GM21528 (cell line): ENCODE measurements around the gene RBPMS2.

Experiments used
- ATAC-seq: cut with Tn5 transposase; IDR thresholded peaks from one replicate; pipeline ENCODE4 v1.9.1; 2021; ENCODE audit warnings: mild to moderate bottlenecking, moderate library complexity; ENCODE audit not compliant: unreplicated experiment, low FRiP score

Gene RBPMS2

DNA sequence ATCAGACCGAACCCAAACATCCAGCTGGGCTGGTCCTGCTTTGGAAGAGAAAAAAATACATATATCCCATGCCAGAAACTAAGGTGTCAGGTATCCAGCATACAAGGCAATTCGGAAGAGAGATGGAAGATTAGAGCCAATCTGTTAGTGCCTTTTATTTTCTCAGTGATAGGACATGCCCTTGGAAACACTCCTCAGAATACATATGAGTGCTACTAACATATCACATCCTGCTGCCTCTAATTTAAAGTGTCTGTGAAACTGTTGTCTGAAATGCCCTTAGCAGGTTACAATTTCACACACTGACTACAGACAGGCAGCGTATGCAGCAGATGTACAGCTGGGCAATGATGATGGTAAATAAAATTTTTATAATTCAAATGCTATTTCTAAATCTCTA lies 78.9 kb downstream of the RBPMS2 start:
- no peak for ATAC-seq

DNA sequence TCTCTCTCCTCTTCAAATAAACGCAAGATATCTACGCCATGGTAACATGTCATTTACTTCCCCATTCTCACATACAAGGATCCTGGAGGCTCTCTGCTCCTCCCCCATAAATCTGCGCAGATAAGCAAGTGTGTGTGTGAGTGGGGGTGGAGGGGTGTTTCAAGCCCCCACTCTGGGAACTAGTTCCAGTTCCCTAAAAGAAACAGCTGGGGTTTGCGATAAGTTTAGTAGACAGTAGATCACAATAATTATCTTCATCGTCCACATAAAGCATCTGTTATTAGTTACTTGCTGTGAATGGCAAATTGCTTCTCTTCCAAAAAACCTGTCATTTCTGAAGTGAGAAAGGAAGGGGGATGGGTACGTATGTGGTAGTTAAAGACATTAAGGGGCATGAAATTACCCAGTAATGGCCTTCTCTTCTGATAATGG lies 79.8 kb downstream of the RBPMS2 start:
- ATAC-seq = no peak

DNA sequence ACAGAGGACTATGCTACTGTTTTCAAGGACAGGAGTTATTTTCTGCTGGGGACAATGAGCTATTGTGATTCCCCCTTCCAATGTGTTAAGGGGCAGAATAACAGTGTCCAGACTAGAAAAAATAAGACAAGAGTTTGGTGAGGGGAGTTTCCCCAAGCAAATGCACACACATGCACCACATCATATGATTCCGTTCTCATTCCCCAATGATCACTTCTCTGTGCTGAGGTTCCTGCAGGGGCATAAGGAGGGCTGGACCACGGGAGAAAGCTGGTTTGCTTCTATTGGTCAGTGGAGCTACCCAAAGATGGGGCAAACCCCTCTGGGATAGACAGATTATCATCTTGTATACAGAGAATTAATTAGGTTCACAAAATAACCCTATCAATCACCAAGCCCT lies 80.6 kb downstream of the RBPMS2 start:
- no peak for ATAC-seq

DNA sequence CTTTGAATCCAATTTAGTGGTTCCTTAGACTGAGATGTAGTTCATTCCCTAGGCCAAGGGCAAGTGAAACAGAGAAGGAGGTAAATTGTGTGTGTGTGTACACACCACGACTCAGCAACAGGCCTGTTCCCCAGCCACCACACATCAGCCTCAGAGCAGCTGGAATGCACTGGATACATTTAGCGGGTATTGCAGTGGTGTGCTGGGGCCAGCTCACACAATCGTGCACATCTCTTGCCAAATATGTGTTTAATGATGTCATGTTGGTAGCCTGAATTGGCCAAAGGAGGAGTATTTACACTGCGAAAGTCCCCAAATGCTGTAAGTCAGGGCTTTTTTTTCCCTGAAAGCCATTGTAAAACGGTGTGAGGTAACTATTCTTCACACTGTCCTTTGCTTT lies 82.3 kb downstream of the RBPMS2 start:
- no peak for ATAC-seq

DNA sequence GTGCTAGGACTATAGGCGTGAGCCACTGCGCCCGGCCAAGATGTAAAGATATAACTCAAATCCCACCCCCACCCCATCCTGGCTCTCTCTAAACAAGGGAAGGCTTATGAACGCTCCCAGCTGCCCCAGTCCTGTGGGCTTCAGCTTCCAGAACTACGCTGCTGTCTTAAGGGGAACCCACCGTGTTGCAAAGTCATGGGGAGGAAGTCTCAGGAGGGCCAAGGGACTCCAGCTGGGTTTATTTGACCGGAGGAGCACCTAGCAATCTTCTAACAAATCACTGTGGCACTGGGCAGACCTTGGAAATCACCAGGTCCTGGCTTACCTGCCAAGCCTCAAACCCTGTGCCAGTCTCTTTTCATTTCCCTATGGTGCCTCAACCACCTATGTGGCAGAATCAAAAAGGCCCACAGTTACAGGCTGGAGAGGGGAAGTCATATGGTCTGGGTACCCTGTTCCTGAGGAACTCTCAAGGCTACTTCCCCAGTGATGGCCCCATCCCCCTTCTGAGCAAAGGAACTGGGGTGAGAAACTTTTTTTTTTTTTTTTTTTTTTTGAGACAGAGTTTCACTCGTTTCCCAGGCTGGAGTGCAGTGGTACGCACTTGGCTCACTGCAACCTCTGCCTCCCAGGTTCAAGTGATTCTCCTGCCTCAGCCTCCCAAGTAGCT lies 83.4 kb downstream of the RBPMS2 start:
- ATAC-seq = no peak

DNA sequence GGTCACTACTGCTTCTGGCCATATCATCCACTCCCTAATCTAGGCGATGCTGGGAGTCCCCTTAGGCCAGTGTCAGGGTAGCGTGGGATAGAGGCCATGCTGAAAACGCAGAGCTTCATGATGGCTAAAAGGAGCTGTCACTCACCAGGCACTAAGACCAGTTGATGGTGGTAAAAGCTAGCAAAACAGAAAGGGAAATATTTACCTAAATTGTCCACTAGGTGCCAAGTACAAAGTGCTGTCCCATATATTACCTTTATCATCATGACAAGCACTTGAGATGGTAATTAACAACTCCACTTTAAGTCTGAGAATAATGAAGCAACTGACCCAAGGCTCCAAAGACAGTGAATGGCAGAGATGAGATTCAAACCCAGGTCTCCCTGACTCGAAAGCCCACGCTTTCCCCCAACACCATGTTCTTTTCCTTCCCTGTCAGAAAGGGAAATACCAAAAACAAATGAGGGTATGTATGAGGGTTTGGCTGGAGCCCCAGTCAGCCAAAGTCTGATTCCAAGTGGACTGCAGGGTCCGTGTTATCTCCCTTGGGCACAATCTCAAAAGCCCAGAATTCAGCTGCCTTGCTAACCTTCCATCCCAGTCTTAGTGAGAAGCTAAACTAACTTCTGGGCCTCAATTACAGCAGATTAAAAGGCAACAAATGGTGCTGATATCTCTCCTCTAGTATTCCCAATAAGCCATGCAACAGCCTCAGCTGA lies 84.7 kb downstream of the RBPMS2 start:
- ATAC-seq = no peak

DNA sequence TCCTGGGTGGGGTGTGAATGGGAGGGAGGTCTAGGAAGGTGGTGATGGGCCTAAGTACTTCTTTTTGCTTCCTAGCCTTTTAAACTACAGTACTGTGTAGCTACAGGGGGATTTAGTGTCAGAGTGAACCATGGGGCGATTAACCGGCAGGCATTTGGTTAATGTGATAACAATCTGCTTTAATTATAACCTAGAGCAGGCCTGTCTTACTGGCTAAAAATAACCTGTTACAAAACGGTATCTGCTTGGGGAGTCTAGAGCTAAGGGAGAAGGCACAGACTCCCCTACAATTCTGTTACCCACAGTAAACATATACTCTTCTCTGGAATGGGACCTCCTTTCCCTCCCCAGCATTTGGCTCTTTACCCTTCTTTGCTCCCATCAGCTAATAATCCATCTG lies 85.4 kb downstream of the RBPMS2 start:
- no peak for ATAC-seq
